PC-3 (cell line): ENCODE results near the gene SELENOS. TPM values are rescaled to one million over a fixed set of nuclear protein-coding genes. Genes with fewer than 3 reads are reported as not detected.

ENCODE experiments used
- ATAC-seq: fragments of 200-7000 bp; cut with Tn5 transposase; 2 replicates; pipeline ENCODE4 v1.9.1; 2020; ENCODE audit warnings: mild to moderate bottlenecking, moderate library complexity
- BruUV-seq: library from RNA; stranded (reverse); fragments of 400-500 nt; replicated peaks from 2 replicates; lab custom pipeline; 2021; lab: Mats Ljungman, UMichigan
- CTCF ChIA-PET: fragments of 300-600 bp; sonication (Branson Sonifier 250); formaldehyde crosslinking; loops from one replicate; lab custom pipeline; 2022; ENCODE audit warnings: antibody characterized with exemption; lab: Charles Lee
- POLR2A ChIA-PET: fragments of 300-600 bp; sonication (Branson Sonifier 250); formaldehyde crosslinking; loops from one replicate; lab custom pipeline; 2022; ENCODE audit warnings: antibody characterized with exemption; ENCODE audit not compliant: unreplicated experiment; lab: Charles Lee
- DNase-seq: peaks from one replicate; pipeline ENCODE4 v3.0.0-alpha.2; 2015
- H2AFZ ChIP-seq: fragments of 300-600 bp; sonication (generic); 2 replicates; pipeline ENCODE4 v1.6.0; 2016; ENCODE audit warnings: antibody characterized with exemption, low read length
- H3F3A ChIP-seq: fragments of 300-600 bp; sonication (generic); one replicate; pipeline ENCODE4 v1.6.0; 2017; ENCODE audit warnings: antibody characterized with exemption, low read length, control low read depth, mild to moderate bottlenecking; ENCODE audit not compliant: unreplicated experiment
- H3K27ac ChIP-seq: fragments of 300-600 bp; sonication (generic); 2 replicates; pipeline ENCODE4 v1.5.1; 2016; ENCODE audit warnings: mild to moderate bottlenecking, low read length
- H3K27me3 ChIP-seq: fragments of 300-600 bp; sonication (generic); 2 replicates; pipeline ENCODE4 v1.6.1; 2016; ENCODE audit warnings: low read length, mixed read lengths
- H3K36me3 ChIP-seq: fragments of 300-600 bp; sonication (generic); 2 replicates; pipeline ENCODE4 v1.6.1; 2016; ENCODE audit warnings: low read depth, mixed run types, low read length, mixed read lengths
- H3K4me1 ChIP-seq: fragments of 300-600 bp; sonication (generic); 2 replicates; pipeline ENCODE4 v1.5.1; 2016; ENCODE audit warnings: low read length; ENCODE audit not compliant: insufficient read depth
- H3K4me2 ChIP-seq: fragments of 300-600 bp; sonication (generic); 2 replicates; pipeline ENCODE4 v1.6.0; 2016; ENCODE audit warnings: low read length
- H3K4me3 ChIP-seq: fragments of 300-600 bp; sonication (generic); 2 replicates; pipeline ENCODE4 v1.5.1; 2016; ENCODE audit warnings: mild to moderate bottlenecking, low read length, mixed read lengths
- H3K79me2 ChIP-seq: fragments of 300-600 bp; sonication (generic); 2 replicates; pipeline ENCODE4 v1.6.1; 2017; ENCODE audit warnings: low read length, mixed read lengths
- H3K9ac ChIP-seq: fragments of 300-600 bp; sonication (generic); 2 replicates; pipeline ENCODE4 v1.6.0; 2016; ENCODE audit warnings: mild to moderate bottlenecking, low read length
- H3K9me2 ChIP-seq: fragments of 300-600 bp; sonication (generic); replicated peaks from 2 replicates; pipeline ENCODE4 v1.6.1; 2016; ENCODE audit warnings: mixed run types, low read length, mixed read lengths
- H3K9me3 ChIP-seq: fragments of 300-600 bp; sonication (generic); 2 replicates; pipeline ENCODE4 v1.6.1; 2016; ENCODE audit warnings: low read length, mixed read lengths
- H4K20me1 ChIP-seq: fragments of 300-600 bp; sonication (generic); 2 replicates; pipeline ENCODE4 v1.6.1; 2016; ENCODE audit warnings: low read length, mixed read lengths
- CTCF ChIP-seq: fragments of 300-600 bp; sonication (generic); conservative IDR thresholded peaks from 2 replicates; pipeline ENCODE4 v1.5.1; 2017; ENCODE audit warnings: antibody characterized with exemption, low read depth, mild to moderate bottlenecking, low read length
- EZH2 ChIP-seq: fragments of 300-600 bp; sonication (generic); IDR thresholded peaks from one replicate; pipeline ENCODE4 v1.6.1; 2017; ENCODE audit warnings: antibody characterized with exemption, mild to moderate bottlenecking, low read length; ENCODE audit not compliant: unreplicated experiment
- EZH2phosphoT487 ChIP-seq: fragments of 300-600 bp; sonication (generic); IDR thresholded peaks from 2 replicates; pipeline ENCODE4 v1.6.1; 2018; ENCODE audit warnings: mild to moderate bottlenecking, antibody characterized with exemption, low read length, borderline replicate concordance
- intact Hi-C: fragments of 100-400 bp; cut with micrococcal nuclease; formaldehyde crosslinking; loops from 2 replicates; pipeline ENCODE4 v1.9.0; 2023
- total RNA-seq: library from RNA; depleted of rRNA; stranded (reverse); fragments of >200 nt; gene quantifications from 2 replicates; pipeline ENCODE4 v1.2.3, GENCODE V29; 2014

The SELENOS gene
- total RNA-seq, 1 experiment from 2014 or later = 40.1 TPM

GRCh38 chr15:101315736-101316135 lies 38.5 kb upstream of the SELENOS start:
- no peaks in the 10 kb centered on the region for H3K79me2 ChIP-seq
- ATAC-seq (no peak), DNase-seq (no peak)
- H3K9ac ChIP-seq = no peak overlapping the region
- no peaks in the 10 kb centered on the region for H3K36me3 ChIP-seq
- no peak overlapping the region for H3K4me3 ChIP-seq
- POLR2A ChIA-PET = no interaction called here
- no peak overlapping the region for H3K4me2 ChIP-seq
- no peaks in the 10 kb centered on the region for H3K9me3 ChIP-seq
- H2AFZ ChIP-seq = no peak overlapping the region
- H3K27ac ChIP-seq = no peak overlapping the region
- BruUV-seq = no TSS peak
- intact Hi-C loops = no loop called here
- H4K20me1 ChIP-seq = no peaks in the 10 kb centered on the region
- CTCF ChIA-PET = no interaction called here
- no peaks in the 10 kb centered on the region for H3F3A ChIP-seq
- no peaks in the 10 kb centered on the region for H3K9me2 ChIP-seq
- TF ChIP-seq CTCF (no peak), EZH2phosphoT487 (no peak), EZH2 (no peak)
- no peaks in the 10 kb centered on the region for H3K4me1 ChIP-seq
- peaks cover 38% of the 10 kb centered on the region for H3K27me3 ChIP-seq

GRCh38 chr15:101314336-101315125 lies 37.2 kb upstream of the SELENOS start:
- no peak for TF ChIP-seq EZH2phosphoT487
- no peak for TF ChIP-seq EZH2
- TF ChIP-seq CTCF = no peak
- CTCF ChIA-PET = no interaction called here
- no TSS peak for BruUV-seq

More at GRCh38 chr15:101314336-101315125, 37.2 kb upstream of the SELENOS start:
- no peak for DNase-seq
- Histone ChIP-seq H3K9ac (no peak overlapping the region), H2AFZ (no peak overlapping the region), H3K79me2 (no peaks in the 10 kb centered on the region), H3K4me3 (no peak overlapping the region), H3K4me1 (no peaks in the 10 kb centered on the region), H3K9me3 (no peaks in the 10 kb centered on the region), H3F3A (no peaks in the 10 kb centered on the region), H3K27me3 (peaks cover 32% of the 10 kb centered on the region), H4K20me1 (no peaks in the 10 kb centered on the region), H3K4me2 (no peak overlapping the region), H3K36me3 (no peaks in the 10 kb centered on the region), H3K27ac (no peak overlapping the region), H3K9me2 (no peaks in the 10 kb centered on the region)
- POLR2A ChIA-PET = no interaction called here
- no peak for ATAC-seq
- intact Hi-C loops = no loop called here
